Left ventricle myocardium inferior (tissue), 1 donor: ENCODE results near the gene HIVEP2. TPM values are rescaled to one million over a fixed set of nuclear protein-coding genes. Genes with fewer than 3 reads are reported as not detected.

Source experiments
- DNase-seq: peaks from one replicate; pipeline ENCODE4 v3.0.0-alpha.2; 2020
- H3K27ac ChIP-seq: fragments of 200-600 bp; replicated peaks from 2 replicates; pipeline ENCODE4 v1.8.0; 2021
- H3K27me3 ChIP-seq: fragments of 200-600 bp; 2 replicates; pipeline ENCODE4 v1.8.0; 2021; ENCODE audit warnings: low read depth
- H3K36me3 ChIP-seq: fragments of 200-600 bp; 2 replicates; pipeline ENCODE4 v1.8.0; 2021
- H3K4me1 ChIP-seq: fragments of 200-600 bp; 2 replicates; pipeline ENCODE4 v1.8.0; 2021
- H3K4me3 ChIP-seq: fragments of 200-600 bp; 2 replicates; pipeline ENCODE4 v1.8.0; 2021; ENCODE audit warnings: mild to moderate bottlenecking, moderate library complexity
- H3K9me3 ChIP-seq: fragments of 200-600 bp; replicated peaks from 2 replicates; pipeline ENCODE4 v1.8.0; 2021
- intact Hi-C: fragments of 100-400 bp; cut with micrococcal nuclease; formaldehyde crosslinking; loops from one replicate; pipeline ENCODE4 v1.11.0; 2022
- total RNA-seq: library from RNA; stranded (reverse); fragmentation: NEBNext Ultra II Directional; extraction: Animal tissue kit (Norgen Biotek cat#: 25700); gene quantifications from one replicate; pipeline ENCODE4 v1.2.1, GENCODE V29; 2021
- TF ChIP-seq, protein P1 (sequence below): fragments of 200-600 bp; IDR thresholded peaks from 2 replicates; pipeline ENCODE4 v1.8.0; 2021; ENCODE audit warnings: antibody characterized with exemption, mild to moderate bottlenecking, borderline replicate concordance
- donor health status: DM: no; HTN: yes; CAD: no; lungs with severe emphysema.

The HIVEP2 gene
- total RNA-seq, 1 donor from 2014 or later = 16.2 TPM

DNA sequence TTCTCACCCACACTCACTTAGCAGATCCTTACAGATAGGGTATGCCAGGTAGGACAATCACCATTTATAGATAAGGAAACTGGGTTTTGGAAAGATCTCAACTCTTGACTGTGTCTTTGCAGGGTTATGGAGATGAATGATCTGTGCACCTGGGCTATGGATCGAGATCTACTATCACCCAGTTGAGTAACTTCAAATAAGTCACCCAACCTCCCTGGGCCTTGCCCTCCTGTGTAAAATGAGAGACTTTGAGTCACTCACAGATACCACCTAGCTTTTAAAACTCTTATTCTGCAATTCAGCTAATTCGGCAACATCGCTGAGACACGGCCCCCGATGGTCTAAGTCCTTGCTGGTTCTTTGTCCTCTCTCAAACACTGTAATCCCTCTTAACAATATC lies 53.5 kb downstream of the HIVEP2 start:
- H3K27me3 ChIP-seq = no peaks in the 10 kb centered on the region
- no peak for DNase-seq
- no peaks in the 10 kb centered on the region for H3K36me3 ChIP-seq
- TF ChIP-seq, protein P1, sequence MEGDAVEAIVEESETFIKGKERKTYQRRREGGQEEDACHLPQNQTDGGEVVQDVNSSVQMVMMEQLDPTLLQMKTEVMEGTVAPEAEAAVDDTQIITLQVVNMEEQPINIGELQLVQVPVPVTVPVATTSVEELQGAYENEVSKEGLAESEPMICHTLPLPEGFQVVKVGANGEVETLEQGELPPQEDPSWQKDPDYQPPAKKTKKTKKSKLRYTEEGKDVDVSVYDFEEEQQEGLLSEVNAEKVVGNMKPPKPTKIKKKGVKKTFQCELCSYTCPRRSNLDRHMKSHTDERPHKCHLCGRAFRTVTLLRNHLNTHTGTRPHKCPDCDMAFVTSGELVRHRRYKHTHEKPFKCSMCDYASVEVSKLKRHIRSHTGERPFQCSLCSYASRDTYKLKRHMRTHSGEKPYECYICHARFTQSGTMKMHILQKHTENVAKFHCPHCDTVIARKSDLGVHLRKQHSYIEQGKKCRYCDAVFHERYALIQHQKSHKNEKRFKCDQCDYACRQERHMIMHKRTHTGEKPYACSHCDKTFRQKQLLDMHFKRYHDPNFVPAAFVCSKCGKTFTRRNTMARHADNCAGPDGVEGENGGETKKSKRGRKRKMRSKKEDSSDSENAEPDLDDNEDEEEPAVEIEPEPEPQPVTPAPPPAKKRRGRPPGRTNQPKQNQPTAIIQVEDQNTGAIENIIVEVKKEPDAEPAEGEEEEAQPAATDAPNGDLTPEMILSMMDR = no peak
- peaks cover 37% of the 10 kb centered on the region for H3K4me1 ChIP-seq
- no peak overlapping the region for H3K27ac ChIP-seq
- H3K9me3 ChIP-seq = no peaks in the 10 kb centered on the region
- intact Hi-C loops = loop anchor here (10.0 kb wide), 1 partner anchor 53 kb away; the partner anchor contains the start of gene HIVEP2
- no peak overlapping the region for H3K4me3 ChIP-seq

- H3K4me1 ChIP-seq = peaks cover 64% of the 10 kb centered on the region
- intact Hi-C loops = no loop called here
- TF ChIP-seq, protein P1 = no peak
- H3K4me3 ChIP-seq = no peak overlapping the region
- H3K27me3 ChIP-seq = no peaks in the 10 kb centered on the region
- no peaks in the 10 kb centered on the region for H3K36me3 ChIP-seq
- no peak for DNase-seq
- H3K27ac ChIP-seq = no peak overlapping the region
- no peaks in the 10 kb centered on the region for H3K9me3 ChIP-seq
Measured at GRCh38 chr6:142888456-142888855, 56.5 kb downstream of the HIVEP2 start.

GRCh38 chr6:142887517-142887916 lies 57.5 kb downstream of the HIVEP2 start:
- H3K27me3 ChIP-seq = no peaks in the 10 kb centered on the region

GRCh38 chr6:142886431-142887170 lies 58.4 kb downstream of the HIVEP2 start:
- Histone ChIP-seq H3K36me3 (no peaks in the 10 kb centered on the region), H3K9me3 (no peaks in the 10 kb centered on the region), H3K27ac (peak overlapping the region; percentile 80), H3K4me3 (no peak overlapping the region), H3K27me3 (no peaks in the 10 kb centered on the region), H3K4me1 (peaks cover 60% of the 10 kb centered on the region)
- TF ChIP-seq, protein P1 = peak; percentile 53
- intact Hi-C loops = no loop called here
- no peak for DNase-seq

More at GRCh38 chr6:142887517-142887916, 57.5 kb downstream of the HIVEP2 start:
- no peaks in the 10 kb centered on the region for H3K36me3 ChIP-seq
- intact Hi-C loops = no loop called here
- TF ChIP-seq, protein P1 = no peak
- no peaks in the 10 kb centered on the region for H3K9me3 ChIP-seq
- H3K4me1 ChIP-seq = peaks cover 62% of the 10 kb centered on the region
- H3K27ac ChIP-seq = no peak overlapping the region
- no peak overlapping the region for H3K4me3 ChIP-seq
- no peak for DNase-seq

DNA sequence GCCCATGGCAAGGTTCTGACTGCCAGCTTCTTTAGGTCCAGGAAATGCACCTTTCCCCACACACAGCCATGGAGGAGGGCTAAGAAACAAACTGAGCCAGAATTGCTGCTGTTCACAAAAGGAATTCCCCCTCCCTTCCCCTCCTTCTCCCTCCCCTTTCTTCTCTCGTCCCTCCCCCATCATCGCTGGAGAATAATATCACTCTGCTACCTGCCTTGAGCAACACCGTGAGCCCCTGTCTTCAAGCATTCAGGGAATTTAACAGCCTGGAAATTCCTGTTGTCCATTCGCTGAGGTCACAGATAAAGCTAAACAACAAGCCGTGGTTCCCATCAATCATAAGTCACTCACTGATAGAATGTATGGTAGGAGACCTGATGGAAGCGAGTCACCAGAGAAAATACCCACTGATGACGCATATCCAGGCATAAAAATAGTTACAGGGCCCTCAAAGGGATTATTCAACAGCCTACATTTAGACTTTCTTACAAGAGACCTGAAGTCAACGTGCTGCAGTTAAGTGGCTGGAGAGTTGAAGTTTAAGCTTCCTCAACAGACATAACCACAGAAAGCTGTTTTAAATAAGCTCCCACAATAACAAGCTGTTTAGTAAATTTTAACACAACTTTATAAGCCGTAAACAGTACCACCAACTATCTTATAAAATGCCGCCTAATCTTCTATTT lies 59.7 kb downstream of the HIVEP2 start:
- no peaks in the 10 kb centered on the region for H3K36me3 ChIP-seq
- H3K4me3 ChIP-seq = peak overlapping the region; percentile 61
- no peak for DNase-seq
- no peaks in the 10 kb centered on the region for H3K9me3 ChIP-seq
- H3K27me3 ChIP-seq = no peaks in the 10 kb centered on the region
- intact Hi-C loops = no loop called here
- H3K27ac ChIP-seq = peak overlapping the region; percentile 80
- peaks cover 60% of the 10 kb centered on the region for H3K4me1 ChIP-seq
- TF ChIP-seq, protein P1 = no peak
